ENCODE results near the gene E2F3.

Gene E2F3

DNA sequence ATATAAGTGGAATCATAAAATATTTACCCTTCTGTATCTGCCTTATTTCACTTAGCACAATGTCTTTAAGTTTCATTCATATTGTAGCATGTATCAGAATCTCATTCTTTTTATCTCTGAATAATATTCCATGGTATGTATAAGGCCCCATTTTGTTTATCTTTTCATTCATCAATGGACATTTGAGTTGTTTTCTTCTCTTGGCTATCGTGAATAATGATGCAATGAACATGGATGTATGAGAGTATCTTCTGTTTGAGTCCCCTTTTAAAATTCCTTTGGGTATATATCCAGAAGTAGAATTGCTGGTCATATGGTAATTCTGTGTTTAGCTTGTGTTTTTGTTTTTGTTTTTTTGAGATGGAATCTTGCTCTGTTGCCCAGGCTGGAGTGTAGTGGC, 39.6 kb downstream of the E2F3 start:
- TF ChIP-seq, protein P1, sequence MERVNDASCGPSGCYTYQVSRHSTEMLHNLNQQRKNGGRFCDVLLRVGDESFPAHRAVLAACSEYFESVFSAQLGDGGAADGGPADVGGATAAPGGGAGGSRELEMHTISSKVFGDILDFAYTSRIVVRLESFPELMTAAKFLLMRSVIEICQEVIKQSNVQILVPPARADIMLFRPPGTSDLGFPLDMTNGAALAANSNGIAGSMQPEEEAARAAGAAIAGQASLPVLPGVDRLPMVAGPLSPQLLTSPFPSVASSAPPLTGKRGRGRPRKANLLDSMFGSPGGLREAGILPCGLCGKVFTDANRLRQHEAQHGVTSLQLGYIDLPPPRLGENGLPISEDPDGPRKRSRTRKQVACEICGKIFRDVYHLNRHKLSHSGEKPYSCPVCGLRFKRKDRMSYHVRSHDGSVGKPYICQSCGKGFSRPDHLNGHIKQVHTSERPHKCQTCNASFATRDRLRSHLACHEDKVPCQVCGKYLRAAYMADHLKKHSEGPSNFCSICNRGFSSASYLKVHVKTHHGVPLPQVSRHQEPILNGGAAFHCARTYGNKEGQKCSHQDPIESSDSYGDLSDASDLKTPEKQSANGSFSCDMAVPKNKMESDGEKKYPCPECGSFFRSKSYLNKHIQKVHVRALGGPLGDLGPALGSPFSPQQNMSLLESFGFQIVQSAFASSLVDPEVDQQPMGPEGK (CRISPR knock-in tag; IDR thresholded peaks at IDR 0.05; ENCODE audit: borderline replicate concordance): no peak
- TF ChIP-seq TCF4 (CRISPR knock-in tag; IDR thresholded peaks at IDR 0.05; ENCODE audit: borderline replicate concordance) (no peak), ZNF8 (CRISPR knock-in tag; IDR thresholded peaks at IDR 0.05) (no peak)
- no peak for ATAC-seq

DNA sequence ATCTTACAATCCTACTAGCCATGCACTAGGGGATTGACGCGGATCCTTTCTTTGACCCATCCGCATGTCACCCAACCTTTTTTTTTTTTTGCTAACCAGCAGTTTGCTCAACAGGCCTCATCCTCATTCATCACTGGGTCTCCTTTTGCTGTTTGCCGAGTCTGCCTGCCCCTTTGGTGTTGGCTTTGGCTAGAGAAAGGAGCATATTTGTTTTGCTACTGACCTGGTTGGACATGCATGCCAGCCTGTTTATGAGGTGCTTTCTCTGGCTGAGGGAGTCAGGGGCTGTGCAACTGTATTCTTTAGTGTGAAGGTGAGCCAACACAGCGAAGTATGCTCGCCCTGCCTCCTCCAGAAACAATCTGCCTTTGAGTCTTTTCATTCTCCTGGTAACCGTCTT, 40.2 kb downstream of the E2F3 start:
- TF ChIP-seq, protein P2, sequence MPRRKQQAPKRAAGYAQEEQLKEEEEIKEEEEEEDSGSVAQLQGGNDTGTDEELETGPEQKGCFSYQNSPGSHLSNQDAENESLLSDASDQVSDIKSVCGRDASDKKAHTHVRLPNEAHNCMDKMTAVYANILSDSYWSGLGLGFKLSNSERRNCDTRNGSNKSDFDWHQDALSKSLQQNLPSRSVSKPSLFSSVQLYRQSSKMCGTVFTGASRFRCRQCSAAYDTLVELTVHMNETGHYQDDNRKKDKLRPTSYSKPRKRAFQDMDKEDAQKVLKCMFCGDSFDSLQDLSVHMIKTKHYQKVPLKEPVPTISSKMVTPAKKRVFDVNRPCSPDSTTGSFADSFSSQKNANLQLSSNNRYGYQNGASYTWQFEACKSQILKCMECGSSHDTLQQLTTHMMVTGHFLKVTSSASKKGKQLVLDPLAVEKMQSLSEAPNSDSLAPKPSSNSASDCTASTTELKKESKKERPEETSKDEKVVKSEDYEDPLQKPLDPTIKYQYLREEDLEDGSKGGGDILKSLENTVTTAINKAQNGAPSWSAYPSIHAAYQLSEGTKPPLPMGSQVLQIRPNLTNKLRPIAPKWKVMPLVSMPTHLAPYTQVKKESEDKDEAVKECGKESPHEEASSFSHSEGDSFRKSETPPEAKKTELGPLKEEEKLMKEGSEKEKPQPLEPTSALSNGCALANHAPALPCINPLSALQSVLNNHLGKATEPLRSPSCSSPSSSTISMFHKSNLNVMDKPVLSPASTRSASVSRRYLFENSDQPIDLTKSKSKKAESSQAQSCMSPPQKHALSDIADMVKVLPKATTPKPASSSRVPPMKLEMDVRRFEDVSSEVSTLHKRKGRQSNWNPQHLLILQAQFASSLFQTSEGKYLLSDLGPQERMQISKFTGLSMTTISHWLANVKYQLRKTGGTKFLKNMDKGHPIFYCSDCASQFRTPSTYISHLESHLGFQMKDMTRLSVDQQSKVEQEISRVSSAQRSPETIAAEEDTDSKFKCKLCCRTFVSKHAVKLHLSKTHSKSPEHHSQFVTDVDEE (CRISPR knock-in tag; IDR thresholded peaks at IDR 0.05): no peak
- TF ChIP-seq, protein P3, sequence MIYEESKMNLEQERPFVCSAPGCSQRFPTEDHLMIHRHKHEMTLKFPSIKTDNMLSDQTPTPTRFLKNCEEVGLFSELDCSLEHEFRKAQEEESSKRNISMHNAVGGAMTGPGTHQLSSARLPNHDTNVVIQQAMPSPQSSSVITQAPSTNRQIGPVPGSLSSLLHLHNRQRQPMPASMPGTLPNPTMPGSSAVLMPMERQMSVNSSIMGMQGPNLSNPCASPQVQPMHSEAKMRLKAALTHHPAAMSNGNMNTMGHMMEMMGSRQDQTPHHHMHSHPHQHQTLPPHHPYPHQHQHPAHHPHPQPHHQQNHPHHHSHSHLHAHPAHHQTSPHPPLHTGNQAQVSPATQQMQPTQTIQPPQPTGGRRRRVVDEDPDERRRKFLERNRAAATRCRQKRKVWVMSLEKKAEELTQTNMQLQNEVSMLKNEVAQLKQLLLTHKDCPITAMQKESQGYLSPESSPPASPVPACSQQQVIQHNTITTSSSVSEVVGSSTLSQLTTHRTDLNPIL (CRISPR knock-in tag; IDR thresholded peaks at IDR 0.05; ENCODE audit: low read depth): no peak
- TF ChIP-seq OSR1 (CRISPR knock-in tag; IDR thresholded peaks at IDR 0.05): no peak
- TF ChIP-seq, protein P4, sequence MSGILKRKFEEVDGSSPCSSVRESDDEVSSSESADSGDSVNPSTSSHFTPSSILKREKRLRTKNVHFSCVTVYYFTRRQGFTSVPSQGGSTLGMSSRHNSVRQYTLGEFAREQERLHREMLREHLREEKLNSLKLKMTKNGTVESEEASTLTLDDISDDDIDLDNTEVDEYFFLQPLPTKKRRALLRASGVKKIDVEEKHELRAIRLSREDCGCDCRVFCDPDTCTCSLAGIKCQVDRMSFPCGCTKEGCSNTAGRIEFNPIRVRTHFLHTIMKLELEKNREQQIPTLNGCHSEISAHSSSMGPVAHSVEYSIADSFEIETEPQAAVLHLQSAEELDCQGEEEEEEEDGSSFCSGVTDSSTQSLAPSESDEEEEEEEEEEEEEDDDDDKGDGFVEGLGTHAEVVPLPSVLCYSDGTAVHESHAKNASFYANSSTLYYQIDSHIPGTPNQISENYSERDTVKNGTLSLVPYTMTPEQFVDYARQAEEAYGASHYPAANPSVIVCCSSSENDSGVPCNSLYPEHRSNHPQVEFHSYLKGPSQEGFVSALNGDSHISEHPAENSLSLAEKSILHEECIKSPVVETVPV (CRISPR knock-in tag; IDR thresholded peaks at IDR 0.05): no peak
- TF ChIP-seq ZFP3 (CRISPR knock-in tag; IDR thresholded peaks at IDR 0.05): no peak
- TF ChIP-seq, protein P1 (CRISPR knock-in tag; IDR thresholded peaks at IDR 0.05; ENCODE audit: borderline replicate concordance): no peak
- no peak for TF ChIP-seq ZNF70 (CRISPR knock-in tag; IDR thresholded peaks at IDR 0.05)
- TF ChIP-seq ZC3H10 (CRISPR knock-in tag; IDR thresholded peaks at IDR 0.05): no peak
- no peak for TF ChIP-seq PPARA (CRISPR knock-in tag; IDR thresholded peaks at IDR 0.05; ENCODE audit: borderline replicate concordance)
- no peak for TF ChIP-seq POU6F1 (CRISPR knock-in tag; IDR thresholded peaks at IDR 0.05; ENCODE audit: borderline replicate concordance, low read depth)
- no peak for TF ChIP-seq BACH2 (CRISPR knock-in tag; IDR thresholded peaks at IDR 0.05; ENCODE audit: borderline replicate concordance)
- no peak for TF ChIP-seq ISL1 (CRISPR knock-in tag; IDR thresholded peaks at IDR 0.05)
- TF ChIP-seq ZNF565 (CRISPR knock-in tag; conservative IDR thresholded peaks at IDR 0.05; ENCODE audit: low read depth): no peak
- no peak for TF ChIP-seq TCF4 (CRISPR knock-in tag; IDR thresholded peaks at IDR 0.05; ENCODE audit: borderline replicate concordance)
- no peak for TF ChIP-seq ESRRG (CRISPR knock-in tag; IDR thresholded peaks at IDR 0.05)
- no peak for TF ChIP-seq ZNF8 (CRISPR knock-in tag; IDR thresholded peaks at IDR 0.05)
- no peak for TF ChIP-seq RARB (CRISPR knock-in tag; IDR thresholded peaks at IDR 0.05)
- TF ChIP-seq SNAI2 (CRISPR knock-in tag; IDR thresholded peaks at IDR 0.05): no peak
- no peak for TF ChIP-seq GLIS3 (CRISPR knock-in tag; IDR thresholded peaks at IDR 0.05)
- no peak for ATAC-seq

GRCh38 chr6:20444786-20445271, 43.1 kb downstream of the E2F3 start:
- no peak for ATAC-seq
- TF ChIP-seq ZNF565 (CRISPR knock-in tag; conservative IDR thresholded peaks at IDR 0.05; ENCODE audit: low read depth): no peak
- TF ChIP-seq SNAI2 (CRISPR knock-in tag; IDR thresholded peaks at IDR 0.05): no peak
- TF ChIP-seq, protein P4 (CRISPR knock-in tag; IDR thresholded peaks at IDR 0.05): no peak
- no peak for TF ChIP-seq ZNF70 (CRISPR knock-in tag; IDR thresholded peaks at IDR 0.05)
- TF ChIP-seq ISL1 (CRISPR knock-in tag; IDR thresholded peaks at IDR 0.05): no peak
- no peak for TF ChIP-seq TCF4 (CRISPR knock-in tag; IDR thresholded peaks at IDR 0.05; ENCODE audit: borderline replicate concordance)
- no peak for TF ChIP-seq TOX (CRISPR knock-in tag; IDR thresholded peaks at IDR 0.05; ENCODE audit: borderline replicate concordance)
- TF ChIP-seq POU6F1 (CRISPR knock-in tag; IDR thresholded peaks at IDR 0.05; ENCODE audit: borderline replicate concordance, low read depth): no peak
- no peak for TF ChIP-seq ZNF8 (CRISPR knock-in tag; IDR thresholded peaks at IDR 0.05)
- TF ChIP-seq ZFP30 (CRISPR knock-in tag; IDR thresholded peaks at IDR 0.05): no peak
- TF ChIP-seq ZFP3 (CRISPR knock-in tag; IDR thresholded peaks at IDR 0.05): no peak
- no peak for TF ChIP-seq PPARA (CRISPR knock-in tag; IDR thresholded peaks at IDR 0.05; ENCODE audit: borderline replicate concordance)
- no peak for TF ChIP-seq BACH2 (CRISPR knock-in tag; IDR thresholded peaks at IDR 0.05; ENCODE audit: borderline replicate concordance)
- TF ChIP-seq ARNTL (CRISPR knock-in tag; IDR thresholded peaks at IDR 0.05; ENCODE audit: borderline replicate concordance, low read depth): no peak
- TF ChIP-seq ESRRG (CRISPR knock-in tag; IDR thresholded peaks at IDR 0.05): no peak
- TF ChIP-seq ZC3H10 (CRISPR knock-in tag; IDR thresholded peaks at IDR 0.05): no peak
